Hematopoietic multipotent progenitor cell treated with erythropoietin and hydrocortisone succinate and interleukin-3 and kit ligand, for 6 days (in vitro differentiated cells): ENCODE measurements around the gene MFSD12.

Experiments
- DNase-seq: peaks from one replicate; pipeline ENCODE4 v3.0.0-alpha.2; 2015

Gene MFSD12

GRCh38 chr19:3505598-3506383, 51.6 kb downstream of the MFSD12 start, which contains the start of gene FZR1:
Gene FZR1, plus strand, starts transcription at chr19:3506311. Its CDS starts 16,679 bp downstream, at chr19:3522990.
- peak; percentile 99 for DNase-seq

GRCh38 chr19:3504735-3505134, 52.7 kb downstream of the MFSD12 start:
- no peak for DNase-seq

GRCh38 chr19:3503036-3503572, 54.3 kb downstream of the MFSD12 start:
- peak; percentile 65 for DNase-seq

GRCh38 chr19:3501780-3502179, 55.6 kb downstream of the MFSD12 start:
- DNase-seq: no peak

GRCh38 chr19:3500429-3501101, 56.8 kb downstream of the MFSD12 start, which contains the start of gene DOHH:
Gene DOHH, minus strand, starts transcription at chr19:3500674. Its CDS starts 3,860 bp downstream, at chr19:3496814.
- DNase-seq: peak; percentile 99

GRCh38 chr19:3499738-3500428, 57.5 kb downstream of the MFSD12 start:
- DNase-seq: peak; percentile 22

GRCh38 chr19:3497757-3498520, 59.4 kb downstream of the MFSD12 start:
- DNase-seq: no peak

GRCh38 chr19:3496392-3497273, 60.8 kb downstream of the MFSD12 start:
- no peak for DNase-seq

GRCh38 chr19:3494559-3494958, 62.8 kb downstream of the MFSD12 start:
- DNase-seq: no peak
